Measurements from ENCODE around the gene DIS3L2. TPM values are rescaled to one million over a fixed set of nuclear protein-coding genes. Genes with fewer than 3 reads are reported as not detected.

Gene DIS3L2
- total RNA-seq, 2 donors from 2014 or later, result 39.5 to 42.4 TPM

DNA sequence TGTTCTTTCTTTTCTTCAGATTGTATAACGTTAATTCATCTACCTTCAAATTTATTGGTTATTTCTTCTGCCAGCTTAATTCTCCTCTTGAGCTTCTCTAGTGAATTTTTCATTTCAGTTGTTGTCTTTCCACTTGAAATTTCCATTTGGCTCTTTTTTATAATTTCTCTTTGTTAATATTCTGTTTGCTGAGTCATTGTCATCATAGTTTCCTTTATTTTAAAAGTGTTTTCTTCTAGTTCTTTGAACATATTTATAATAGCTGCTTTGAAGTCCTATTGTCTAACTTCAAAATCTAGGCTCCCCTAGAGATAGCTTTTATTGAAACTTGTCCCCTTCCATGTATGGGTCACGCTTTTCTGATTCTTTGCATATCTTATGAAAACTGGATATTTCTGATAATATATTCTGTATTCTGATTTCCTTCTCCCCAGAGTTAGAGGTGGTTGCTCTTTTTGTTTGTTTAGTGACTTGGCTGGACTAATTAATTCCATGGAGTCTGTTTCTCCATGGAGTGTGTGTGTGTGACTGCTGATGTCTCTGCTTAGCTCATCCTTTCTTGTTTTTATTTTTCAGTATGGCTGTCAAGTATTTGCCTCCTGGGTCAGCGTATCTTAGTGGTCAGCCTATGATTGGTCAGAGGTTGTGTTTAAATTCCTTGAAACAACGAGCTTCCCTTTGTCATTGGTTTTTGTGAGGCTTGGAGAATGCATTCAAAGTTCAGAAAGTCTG lies 47.6 kb downstream of the DIS3L2 start:
- Histone ChIP-seq H3K27me3 (ENCODE audit: control insufficient read depth, insufficient read depth, low read length, poor library complexity, severe bottlenecking) (no peaks in the 10 kb centered on the region), H3K9ac (ENCODE audit: extremely low read depth, low read length, poor library complexity, severe bottlenecking) (no peak overlapping the region), H3K36me3 (ENCODE audit: control insufficient read depth, insufficient read depth, low read length) (no peaks in the 10 kb centered on the region), H3K4me3 (ENCODE audit: low read length) (no peak overlapping the region), H3K4me1 (ENCODE audit: control insufficient read depth, insufficient read depth, low read length) (no peaks in the 10 kb centered on the region), H3K27ac (ENCODE audit: low read depth, low read length) (no peak overlapping the region), H3K9me3 (ENCODE audit: control insufficient read depth, low read length) (no peaks in the 10 kb centered on the region)
- 69 to 83% methylated on average over 3 to 4 of the region's 4 CpGs for WGBS, 2 experiments (ENCODE audit: insufficient coverage in 1 of 2, insufficient read length in 1 of 2)
- Mint-ChIP-seq H3K4me3 (no peak overlapping the region), H3K36me3 (ENCODE audit: low read depth) (no peaks in the 10 kb centered on the region), H3K4me1 (peaks cover 3% of the 10 kb centered on the region), H3K27me3 (ENCODE audit: insufficient read depth) (no peaks in the 10 kb centered on the region), H3K9me3 (no peaks in the 10 kb centered on the region), H3K27ac (no peak overlapping the region)
- TF ChIP-seq, protein P1, sequence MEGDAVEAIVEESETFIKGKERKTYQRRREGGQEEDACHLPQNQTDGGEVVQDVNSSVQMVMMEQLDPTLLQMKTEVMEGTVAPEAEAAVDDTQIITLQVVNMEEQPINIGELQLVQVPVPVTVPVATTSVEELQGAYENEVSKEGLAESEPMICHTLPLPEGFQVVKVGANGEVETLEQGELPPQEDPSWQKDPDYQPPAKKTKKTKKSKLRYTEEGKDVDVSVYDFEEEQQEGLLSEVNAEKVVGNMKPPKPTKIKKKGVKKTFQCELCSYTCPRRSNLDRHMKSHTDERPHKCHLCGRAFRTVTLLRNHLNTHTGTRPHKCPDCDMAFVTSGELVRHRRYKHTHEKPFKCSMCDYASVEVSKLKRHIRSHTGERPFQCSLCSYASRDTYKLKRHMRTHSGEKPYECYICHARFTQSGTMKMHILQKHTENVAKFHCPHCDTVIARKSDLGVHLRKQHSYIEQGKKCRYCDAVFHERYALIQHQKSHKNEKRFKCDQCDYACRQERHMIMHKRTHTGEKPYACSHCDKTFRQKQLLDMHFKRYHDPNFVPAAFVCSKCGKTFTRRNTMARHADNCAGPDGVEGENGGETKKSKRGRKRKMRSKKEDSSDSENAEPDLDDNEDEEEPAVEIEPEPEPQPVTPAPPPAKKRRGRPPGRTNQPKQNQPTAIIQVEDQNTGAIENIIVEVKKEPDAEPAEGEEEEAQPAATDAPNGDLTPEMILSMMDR (conservative IDR thresholded peaks at IDR 0.05), result no peak
- DNase-seq, result no peak

DNA sequence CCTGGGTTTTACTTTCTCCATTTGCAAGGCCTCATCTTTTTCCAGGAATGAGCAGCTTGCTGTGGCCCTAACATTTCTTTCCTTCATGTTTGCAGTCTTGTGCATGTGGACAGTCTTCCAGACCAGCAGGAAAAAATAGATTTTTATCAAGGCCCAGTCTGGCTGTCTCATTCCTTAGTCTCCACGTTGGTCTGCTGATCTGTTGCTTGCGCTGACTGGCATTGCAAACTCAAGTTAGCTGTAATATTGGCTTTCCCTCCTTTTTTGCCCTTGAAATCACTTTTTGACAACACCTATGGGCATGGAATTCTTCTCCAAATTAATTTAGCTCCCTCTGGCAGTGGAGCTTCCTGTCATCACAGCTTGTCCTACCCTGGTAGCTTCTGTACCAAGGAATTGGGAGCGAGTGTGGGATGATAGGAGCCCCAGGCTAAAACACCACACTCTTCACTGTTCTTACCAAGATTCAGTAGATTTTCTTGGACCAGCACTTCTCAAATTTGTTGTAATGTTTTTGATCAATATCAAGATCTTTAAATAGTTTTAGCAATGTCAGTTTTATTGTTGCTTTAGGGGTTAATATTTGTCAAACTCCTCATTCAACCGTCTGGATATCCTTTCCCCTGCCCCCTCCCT lies 48.2 kb downstream of the DIS3L2 start:
- H3K27me3 Mint-ChIP-seq (ENCODE audit: insufficient read depth), result no peaks in the 10 kb centered on the region
- TF ChIP-seq, protein P1 (conservative IDR thresholded peaks at IDR 0.05), result no peak
- Histone ChIP-seq H3K27me3 (ENCODE audit: control insufficient read depth, insufficient read depth, low read length, poor library complexity, severe bottlenecking) (no peaks in the 10 kb centered on the region), H3K9ac (ENCODE audit: extremely low read depth, low read length, poor library complexity, severe bottlenecking) (no peak overlapping the region), H3K4me1 (ENCODE audit: control insufficient read depth, insufficient read depth, low read length) (no peaks in the 10 kb centered on the region), H3K27ac (ENCODE audit: low read depth, low read length) (no peak overlapping the region), H3K36me3 (ENCODE audit: control insufficient read depth, insufficient read depth, low read length) (no peaks in the 10 kb centered on the region), H3K4me3 (ENCODE audit: low read length) (no peak overlapping the region), H3K9me3 (ENCODE audit: control insufficient read depth, low read length) (no peaks in the 10 kb centered on the region)
- no peak overlapping the region for H3K4me3 Mint-ChIP-seq
- peaks cover 5% of the 10 kb centered on the region for H3K4me1 Mint-ChIP-seq
- no peak for DNase-seq
- H3K27ac Mint-ChIP-seq, result peak overlapping the region; percentile 37
- no peaks in the 10 kb centered on the region for H3K9me3 Mint-ChIP-seq
- WGBS, 2 experiments (ENCODE audit: insufficient coverage in 1 of 2, insufficient read length in 1 of 2), result 82 to 91% methylated on average over 2 to 4 of the region's 4 CpGs
- H3K36me3 Mint-ChIP-seq (ENCODE audit: low read depth), result no peaks in the 10 kb centered on the region

DNA sequence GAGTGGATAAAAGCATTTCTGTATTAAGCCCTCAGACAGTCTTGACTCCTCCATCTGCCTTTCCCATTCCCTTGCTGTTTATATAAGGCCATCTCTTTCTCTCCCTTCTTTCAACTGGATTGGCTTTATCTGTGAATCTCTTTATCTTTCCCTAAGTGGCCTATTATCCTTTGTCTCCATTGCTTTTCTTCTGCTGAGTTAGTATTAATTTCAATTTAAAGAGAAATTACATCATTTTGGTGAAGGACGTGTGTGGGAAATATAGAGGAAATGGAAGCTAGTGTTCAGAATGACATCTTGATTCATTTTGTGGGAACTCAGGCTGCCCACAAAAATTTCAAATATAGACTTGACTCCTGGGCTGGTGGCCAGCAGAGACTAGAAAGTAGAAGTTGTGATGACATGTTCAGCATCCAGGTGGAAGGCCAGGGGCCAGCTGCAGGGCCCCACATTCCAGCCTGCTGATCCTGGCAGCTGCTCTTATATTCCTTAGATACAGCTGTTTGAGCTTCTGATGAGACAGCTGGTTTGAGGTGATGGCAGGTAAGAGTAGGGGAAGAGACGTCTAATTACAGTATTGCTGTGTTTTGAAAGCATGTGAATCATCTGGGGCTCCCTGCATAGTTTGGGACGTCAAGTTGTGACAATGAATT lies 52.3 kb downstream of the DIS3L2 start:
- Histone ChIP-seq H3K9me3 (ENCODE audit: control insufficient read depth, low read length) (no peaks in the 10 kb centered on the region), H3K9ac (ENCODE audit: extremely low read depth, low read length, poor library complexity, severe bottlenecking) (no peak overlapping the region), H3K36me3 (ENCODE audit: control insufficient read depth, insufficient read depth, low read length) (peaks cover 11% of the 10 kb centered on the region), H3K27me3 (ENCODE audit: control insufficient read depth, insufficient read depth, low read length, poor library complexity, severe bottlenecking) (no peaks in the 10 kb centered on the region), H3K4me1 (ENCODE audit: control insufficient read depth, insufficient read depth, low read length) (no peaks in the 10 kb centered on the region), H3K4me3 (ENCODE audit: low read length) (no peak overlapping the region), H3K27ac (ENCODE audit: low read depth, low read length) (no peak overlapping the region)
- 83 to 85% methylated on average over 2 to 3 of the region's 3 CpGs for WGBS, 2 experiments (ENCODE audit: insufficient coverage in 1 of 2, insufficient read length in 1 of 2)
- no peak overlapping the region for H3K27ac Mint-ChIP-seq
- no peak for DNase-seq
- H3K4me1 Mint-ChIP-seq, result peaks cover 5% of the 10 kb centered on the region
- no peaks in the 10 kb centered on the region for H3K27me3 Mint-ChIP-seq (ENCODE audit: insufficient read depth)
- H3K36me3 Mint-ChIP-seq (ENCODE audit: low read depth), result peaks cover 8% of the 10 kb centered on the region
- H3K4me3 Mint-ChIP-seq, result no peak overlapping the region
- TF ChIP-seq, protein P1 (conservative IDR thresholded peaks at IDR 0.05), result no peak
- no peaks in the 10 kb centered on the region for H3K9me3 Mint-ChIP-seq

Measured in endodermal cell (in vitro differentiated cells).